ENCODE results near the gene F2RL2.

GRCh38 chr5:76580981-76581380 is 42.2 kb downstream of the F2RL2 start:
- TF ChIP-seq POLR2A (IDR thresholded peaks at IDR 0.05) (no peak), CTCF (IDR thresholded peaks at IDR 0.05) (no peak)
